Measurements from ENCODE around the gene ATF7IP.

GRCh38 chr12:14450479-14450878 is 85.0 kb downstream of the ATF7IP start:
- TF ChIP-seq CTCF (IDR thresholded peaks at IDR 0.05), result no peak
- TF ChIP-seq EP300 (IDR thresholded peaks at IDR 0.05), result no peak
- no peak for TF ChIP-seq POLR2AphosphoS5 (IDR thresholded peaks at IDR 0.05)
- no peak for TF ChIP-seq POLR2A (IDR thresholded peaks at IDR 0.05)

All from upper lobe of left lung (tissue), 4 donors.